22Rv1 (cell line): ENCODE measurements around the gene SRP54.

ENCODE experiments used
- ZFX ChIP-seq: fragments of 450-650 bp; IDR thresholded peaks from 2 replicates; pipeline ENCODE4 v1.6.1; 2017; ENCODE audit warnings: antibody characterized with exemption, borderline replicate concordance
- TF ChIP-seq, protein P1 (sequence below): fragments of 450-650 bp; IDR thresholded peaks from 2 replicates; pipeline ENCODE4 v1.5.1; 2017; ENCODE audit warnings: mild to moderate bottlenecking

DNA sequence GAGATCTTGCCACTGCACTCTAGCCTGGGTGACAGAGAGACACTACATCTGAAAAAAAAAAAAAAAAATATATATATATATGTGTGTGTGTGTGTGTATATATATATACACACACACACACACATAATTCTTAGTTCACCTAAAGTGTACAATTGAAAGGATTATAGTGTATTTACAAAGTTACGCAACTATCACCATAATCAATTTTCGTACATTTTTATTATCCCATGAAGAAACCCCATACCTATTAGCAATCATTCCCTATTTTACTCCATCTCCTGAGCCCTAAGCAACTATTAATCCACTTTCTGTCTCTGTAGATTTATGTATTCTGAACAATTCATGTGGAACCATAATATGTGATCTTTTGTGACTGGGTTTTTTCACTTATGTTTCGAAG is 4.4 kb downstream of the SRP54 start:
- TF ChIP-seq, protein P1, sequence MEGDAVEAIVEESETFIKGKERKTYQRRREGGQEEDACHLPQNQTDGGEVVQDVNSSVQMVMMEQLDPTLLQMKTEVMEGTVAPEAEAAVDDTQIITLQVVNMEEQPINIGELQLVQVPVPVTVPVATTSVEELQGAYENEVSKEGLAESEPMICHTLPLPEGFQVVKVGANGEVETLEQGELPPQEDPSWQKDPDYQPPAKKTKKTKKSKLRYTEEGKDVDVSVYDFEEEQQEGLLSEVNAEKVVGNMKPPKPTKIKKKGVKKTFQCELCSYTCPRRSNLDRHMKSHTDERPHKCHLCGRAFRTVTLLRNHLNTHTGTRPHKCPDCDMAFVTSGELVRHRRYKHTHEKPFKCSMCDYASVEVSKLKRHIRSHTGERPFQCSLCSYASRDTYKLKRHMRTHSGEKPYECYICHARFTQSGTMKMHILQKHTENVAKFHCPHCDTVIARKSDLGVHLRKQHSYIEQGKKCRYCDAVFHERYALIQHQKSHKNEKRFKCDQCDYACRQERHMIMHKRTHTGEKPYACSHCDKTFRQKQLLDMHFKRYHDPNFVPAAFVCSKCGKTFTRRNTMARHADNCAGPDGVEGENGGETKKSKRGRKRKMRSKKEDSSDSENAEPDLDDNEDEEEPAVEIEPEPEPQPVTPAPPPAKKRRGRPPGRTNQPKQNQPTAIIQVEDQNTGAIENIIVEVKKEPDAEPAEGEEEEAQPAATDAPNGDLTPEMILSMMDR = no peak
- no peak for TF ChIP-seq ZFX
